Measurements from ENCODE around the gene KDELR1. TPM values are rescaled to one million over a fixed set of nuclear protein-coding genes. Genes with fewer than 3 reads are reported as not detected.

KDELR1 gene
- total and polyA plus RNA-seq, 9 of the 15 experiments (the other 6 are each of a cell fraction or from before 2014, with no cell fraction given): 6.1 to 165 (median 58.5) TPM

DNA sequence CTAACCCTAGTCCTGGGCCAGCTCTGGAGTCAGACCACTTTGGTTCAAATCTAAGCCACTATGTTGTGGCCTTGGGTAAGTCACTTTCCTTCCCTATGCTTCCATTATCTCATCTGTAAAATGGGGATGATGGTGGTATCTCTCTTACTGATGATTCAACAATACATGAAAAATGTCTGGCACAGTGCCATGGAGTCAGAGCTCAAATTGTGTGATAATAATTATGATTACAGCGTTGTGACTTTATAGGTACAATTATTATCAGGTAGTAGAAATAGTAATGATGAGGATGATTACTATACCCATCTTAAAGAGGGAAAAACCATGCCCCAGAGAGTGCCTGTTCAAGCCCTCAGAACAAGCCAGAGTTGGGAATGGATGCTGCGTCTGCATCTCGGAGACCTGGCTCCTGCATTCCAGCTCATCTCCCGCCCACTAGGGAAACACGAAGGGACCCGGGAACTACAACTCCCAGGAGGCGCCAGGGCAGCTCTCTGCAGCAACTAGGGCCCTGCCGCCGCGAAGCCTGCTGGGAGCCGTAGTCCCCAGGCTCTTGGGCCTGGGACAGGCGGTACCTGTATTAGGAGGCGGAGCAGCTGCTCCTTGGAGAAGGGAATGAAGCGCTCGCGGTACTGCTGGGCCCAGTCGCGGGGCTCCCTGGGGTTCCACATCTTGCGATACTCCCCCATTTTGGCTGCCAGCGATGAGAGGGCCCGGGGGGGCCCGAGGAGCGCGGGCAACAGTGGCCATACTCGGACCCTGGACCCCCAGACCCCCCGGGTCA lies 28.4 kb downstream of the KDELR1 start (continued):
- TF ChIP-seq ZBTB7A (IDR thresholded peaks at IDR 0.05; ENCODE audit: borderline replicate concordance, control insufficient read depth, low read depth, low read length): no peak; the same call in 1 of the 2 replicates
- TF ChIP-seq BACH1 (tag; IDR thresholded peaks at IDR 0.05): peak; percentile 85; the same call in 1 of the 2 replicates
- TF ChIP-seq ZNF589 (CRISPR knock-in tag; IDR thresholded peaks at IDR 0.05; ENCODE audit: low read depth): peak; percentile 89; the same call in 1 of the 2 replicates
- TF ChIP-seq CHAMP1 (IDR thresholded peaks at IDR 0.05): no peak
- TF ChIP-seq POLR2AphosphoS2 (IDR thresholded peaks at IDR 0.05; ENCODE audit: low read length): no peak
- TF ChIP-seq ZNF551 (CRISPR knock-in tag; IDR thresholded peaks at IDR 0.05): no peak
- TF ChIP-seq FIP1L1 (IDR thresholded peaks at IDR 0.05; ENCODE audit: low read depth, low read length, poor library complexity, severe bottlenecking): no peak
- TF ChIP-seq GTF2E2 (tag; IDR thresholded peaks at IDR 0.05): no peak
- TF ChIP-seq ZNF253 (CRISPR knock-in tag; conservative IDR thresholded peaks at IDR 0.05): no peak
- TF ChIP-seq ELF2 (CRISPR knock-in tag; IDR thresholded peaks at IDR 0.05): no peak
- no peak for TF ChIP-seq KLF10 (CRISPR knock-in tag; IDR thresholded peaks at IDR 0.05)
- TF ChIP-seq TBP (optimal IDR thresholded peaks at IDR 0.05; ENCODE audit: low read depth, low read length): peak; percentile 55
- peak; percentile 81 for TF ChIP-seq CHD2 (IDR thresholded peaks at IDR 0.05; ENCODE audit: low read depth, low read length)
- TF ChIP-seq FOSL1 (tag; conservative IDR thresholded peaks at IDR 0.05): peak; percentile 52; the same call in 1 of the 2 replicates
- TF ChIP-seq DEAF1 (CRISPR knock-in tag; IDR thresholded peaks at IDR 0.05): no peak
- TF ChIP-seq ZNF766 (CRISPR knock-in tag; conservative IDR thresholded peaks at IDR 0.05): peak; percentile 95
- TF ChIP-seq ZNF507 (tag; conservative IDR thresholded peaks at IDR 0.05): no peak
- no peak for TF ChIP-seq EZH2 (IDR thresholded peaks at IDR 0.05; ENCODE audit: borderline replicate concordance, low read depth, low read length)
- no peak for TF ChIP-seq HNRNPLL (IDR thresholded peaks at IDR 0.05; ENCODE audit: low read depth, low read length, poor library complexity, severe bottlenecking)
- no peak for TF ChIP-seq STAT5A (IDR thresholded peaks at IDR 0.05; ENCODE audit: borderline replicate concordance, low read length)
- TF ChIP-seq HOXB6 (CRISPR knock-in tag; IDR thresholded peaks at IDR 0.05; ENCODE audit: borderline replicate concordance): no peak
- TF ChIP-seq NCOA2 (IDR thresholded peaks at IDR 0.05; ENCODE audit: partially characterized antibody in 2 of 2): no peak
- no peak for TF ChIP-seq THRB (CRISPR knock-in tag; conservative IDR thresholded peaks at IDR 0.05)

Measured in K562 (cell line).